HG03378 (cell line): Measurements from ENCODE around the gene SKI.

ENCODE experiments used
- ATAC-seq: cut with Tn5 transposase; IDR thresholded peaks from one replicate; pipeline ENCODE4 v1.9.1; 2021; ENCODE audit warnings: mild to moderate bottlenecking, moderate library complexity; ENCODE audit not compliant: unreplicated experiment

Gene SKI

DNA sequence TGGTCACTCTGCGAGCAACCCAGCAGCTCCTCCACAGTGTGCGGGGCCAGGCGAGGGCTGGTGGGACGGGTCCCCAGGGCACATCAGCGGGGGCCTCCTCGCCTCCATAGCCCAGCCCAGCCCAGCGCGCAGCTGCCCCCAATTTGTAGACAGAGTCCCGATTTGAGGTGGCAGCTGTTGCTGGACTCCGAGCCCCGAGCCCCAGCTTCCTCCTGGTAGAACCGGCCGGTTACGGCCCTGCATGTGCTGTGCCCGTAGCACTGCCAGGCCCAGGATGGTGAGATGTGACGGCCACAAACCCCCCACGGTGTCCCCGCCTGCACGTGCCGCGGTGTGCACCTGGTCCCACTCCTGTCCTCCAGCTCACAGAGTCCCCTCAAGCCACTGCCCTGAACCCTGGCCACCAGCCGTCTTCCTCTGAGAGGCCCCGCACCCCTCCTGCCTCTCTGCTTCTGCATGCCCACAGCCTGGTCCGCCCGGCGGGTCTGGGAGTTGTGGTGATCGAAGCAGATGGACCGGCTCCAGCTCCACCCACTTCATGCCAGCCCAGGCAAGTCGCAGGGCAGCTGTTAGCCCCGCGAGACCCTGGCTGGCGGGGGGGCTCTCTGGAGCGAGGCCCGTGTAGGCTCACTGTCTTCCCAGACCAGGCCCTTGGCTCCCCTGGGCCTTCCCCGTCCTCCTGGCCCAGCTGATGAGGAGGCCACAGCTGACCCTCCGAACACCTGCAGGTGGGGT lies 107.8 kb downstream of the SKI start:
- ATAC-seq = no peak

DNA sequence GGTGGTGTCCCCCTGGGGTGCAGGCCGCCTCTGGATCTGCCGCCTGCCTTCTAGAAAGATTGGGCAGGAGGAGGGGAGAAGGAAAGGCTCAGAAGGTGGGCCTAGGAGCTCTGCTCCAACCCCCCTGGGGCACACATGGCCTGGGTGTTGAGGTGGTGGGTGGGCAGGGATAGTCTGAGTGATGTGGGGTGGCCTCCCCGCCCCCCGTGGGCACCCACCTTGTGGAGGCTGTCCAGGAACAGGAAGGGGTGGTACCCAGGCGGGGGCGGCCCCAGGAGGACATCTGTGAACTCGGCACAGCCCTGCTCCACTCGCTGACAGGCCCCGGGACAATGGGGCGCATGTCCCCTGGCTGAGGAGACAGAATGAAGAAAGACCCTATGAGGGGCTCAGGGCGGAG lies 108.4 kb downstream of the SKI start:
- ATAC-seq = no peak

DNA sequence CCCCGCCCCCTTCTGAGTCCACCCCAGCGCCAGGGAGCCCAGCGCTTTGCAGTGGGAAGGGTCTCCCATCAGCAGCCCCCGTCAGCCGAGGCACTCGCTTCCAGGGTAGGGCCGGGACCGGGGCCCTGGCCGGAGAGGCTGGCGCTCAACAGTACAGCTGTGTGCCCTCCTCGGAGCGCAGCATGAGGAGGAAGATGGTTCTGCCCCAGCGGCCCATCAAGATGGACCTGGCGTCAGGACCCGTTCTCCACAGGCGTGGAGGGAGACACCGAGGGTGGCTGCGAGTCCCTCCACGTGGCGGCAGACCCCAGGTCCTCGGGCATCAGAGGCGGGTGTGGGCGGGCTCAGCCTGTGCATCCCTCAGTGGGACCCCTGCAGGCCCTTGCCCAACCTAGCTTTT lies 109.0 kb downstream of the SKI start:
- ATAC-seq = no peak

DNA sequence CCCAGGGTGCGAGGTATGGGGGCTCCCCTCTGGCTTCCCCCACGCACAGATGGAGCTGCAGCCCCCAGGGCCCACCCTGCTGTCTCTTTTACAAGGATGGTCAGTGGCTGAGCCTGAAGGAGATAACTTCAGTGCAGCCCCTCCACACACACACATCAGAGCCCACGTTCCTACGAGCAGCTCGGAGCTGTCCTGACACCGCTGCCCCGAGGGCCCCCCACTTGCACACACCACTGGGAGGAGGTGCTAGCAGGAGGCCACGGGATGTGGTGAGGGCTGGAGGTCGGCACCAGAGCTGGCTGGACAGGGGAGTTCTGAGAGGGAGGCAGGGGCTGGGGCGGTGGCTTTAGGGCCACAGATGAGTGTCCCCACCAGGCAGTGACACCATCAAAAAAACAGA lies 109.4 kb downstream of the SKI start:
- ATAC-seq = no peak

- ATAC-seq = no peak
These were observed 111.3 kb downstream of the SKI start for GRCh38 chr1:2339206-2340085.

DNA sequence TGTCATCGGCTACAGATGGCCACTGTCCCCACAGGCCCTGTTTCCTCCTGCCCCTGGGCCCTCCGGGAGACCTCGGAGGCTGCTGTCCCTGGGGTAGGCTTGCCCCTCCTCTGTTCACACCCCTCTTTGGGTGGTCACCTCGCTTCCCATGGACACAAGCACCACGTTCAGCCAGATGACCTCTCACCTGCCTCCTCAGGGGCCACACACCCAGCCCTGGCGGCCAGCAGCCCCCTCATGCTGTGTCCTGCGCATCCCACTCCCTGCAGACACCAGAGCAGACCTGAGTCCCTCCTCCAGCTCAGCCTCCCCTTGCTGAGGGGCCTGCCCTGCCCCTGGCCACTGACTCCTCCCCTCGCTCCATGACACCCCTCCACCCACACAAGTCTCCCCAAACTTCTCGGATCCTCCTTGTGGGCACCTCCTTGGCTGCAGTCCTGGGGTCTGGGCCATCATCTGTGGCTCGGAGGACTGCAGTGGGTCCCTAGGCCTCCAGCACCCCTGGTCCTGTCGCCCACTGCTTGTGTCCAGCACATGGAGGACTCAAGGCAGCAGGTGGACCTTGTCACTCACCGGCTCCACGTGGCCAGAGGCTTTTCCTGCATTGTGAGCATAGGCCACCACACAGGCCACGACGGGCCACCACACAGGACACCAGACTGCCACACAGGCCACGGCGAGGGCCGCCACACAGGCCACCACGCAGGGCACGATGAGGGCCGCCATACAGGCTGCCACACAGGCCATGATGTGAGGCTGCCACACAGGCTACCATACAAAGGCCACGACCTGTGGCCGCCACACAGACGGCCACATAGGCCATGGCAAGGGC lies 112.2 kb downstream of the SKI start:
- ATAC-seq = no peak

GRCh38 chr1:2340918-2341254 lies 112.8 kb downstream of the SKI start:
- ATAC-seq = no peak

GRCh38 chr1:2341706-2342383 lies 113.7 kb downstream of the SKI start:
- no peak for ATAC-seq

- ATAC-seq = no peak
These were observed 114.4 kb downstream of the SKI start for GRCh38 chr1:2342384-2343022.

GRCh38 chr1:2343023-2343935 lies 115.2 kb downstream of the SKI start:
- no peak for ATAC-seq

DNA sequence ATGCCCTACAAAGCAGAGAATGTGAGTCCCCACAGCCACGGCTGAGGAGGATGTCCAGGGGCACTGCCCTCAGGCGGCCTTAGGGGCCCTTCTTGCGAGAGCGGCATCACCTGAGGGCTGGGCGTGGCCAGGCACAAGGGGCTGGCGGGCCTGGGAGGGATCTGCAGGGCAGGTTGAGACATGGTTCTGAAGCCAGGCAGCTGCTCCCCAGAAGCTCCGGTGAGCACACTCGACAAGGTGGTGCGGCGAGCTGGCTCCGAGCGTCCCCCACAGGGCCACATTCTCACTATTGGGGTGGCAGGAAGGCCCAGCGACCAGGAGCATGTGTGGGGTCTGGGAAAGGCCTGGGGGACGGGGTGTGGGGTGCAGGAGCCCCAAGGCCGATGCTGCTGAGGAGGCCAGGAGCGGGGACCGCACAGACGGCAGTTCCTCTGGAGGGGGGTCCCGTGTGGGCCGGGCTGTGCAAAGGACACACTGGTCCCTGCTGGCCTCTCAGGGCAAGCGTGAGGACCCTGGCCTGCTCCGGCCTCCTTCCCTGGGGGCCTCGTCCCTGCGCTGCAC lies 116.1 kb downstream of the SKI start:
- ATAC-seq = no peak

GRCh38 chr1:2344744-2345296 lies 116.7 kb downstream of the SKI start:
- ATAC-seq = no peak

- ATAC-seq = no peak
These were observed 117.4 kb downstream of the SKI start for GRCh38 chr1:2345297-2346075.

- ATAC-seq = no peak
These were observed 118.7 kb downstream of the SKI start for GRCh38 chr1:2346691-2347408.

DNA sequence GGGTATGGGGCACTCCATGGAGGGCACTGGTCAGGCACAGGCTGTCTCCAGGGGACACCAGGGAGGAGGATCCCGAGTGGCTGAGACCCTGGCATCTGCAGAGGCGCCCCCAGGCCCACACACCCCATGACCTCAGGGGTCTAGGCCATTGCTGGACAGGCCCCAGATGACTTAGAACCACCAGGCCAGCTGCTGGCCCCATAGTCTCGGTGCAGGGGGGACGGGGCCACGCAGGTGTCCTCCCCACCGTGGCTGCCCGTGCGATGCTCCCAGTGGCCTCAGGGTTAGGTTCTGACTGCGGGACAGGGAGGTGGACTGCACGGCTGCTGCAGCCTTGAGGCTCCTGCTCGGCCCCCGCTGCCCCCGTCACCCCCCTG lies 119.3 kb downstream of the SKI start:
- ATAC-seq = no peak

DNA sequence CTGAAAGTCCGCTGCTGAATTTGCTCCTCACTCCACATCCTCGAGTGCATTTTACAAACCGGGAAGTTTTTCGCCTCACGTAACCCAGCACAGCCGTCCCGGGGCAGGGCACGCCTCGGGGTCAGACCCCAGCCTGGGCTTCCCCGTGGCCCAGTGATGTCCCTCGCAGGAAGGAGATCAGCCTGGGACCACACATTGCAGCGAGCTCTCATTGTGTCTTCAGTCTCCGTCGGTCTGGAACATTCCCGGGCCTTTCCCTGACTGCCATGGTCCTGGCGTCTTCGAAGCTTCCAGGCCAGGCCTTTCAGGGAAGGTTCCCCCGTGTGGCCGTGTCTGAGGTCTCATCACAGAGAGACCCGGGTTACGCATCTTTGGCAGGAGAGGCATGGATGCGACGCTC lies 119.8 kb downstream of the SKI start:
- ATAC-seq = no peak
